Stimulated activated CD4-positive, alpha-beta T cell treated with anti-CD3 and anti-CD28 coated beads, Interleukin-12 subunit alpha, Interleukin-12 subunit beta, amount 100 ng/mL, for 48 hours (primary cell): ENCODE results near the gene KCTD20.
"Not testable (repeated sequence)": the region's sequence is repeated elsewhere in the genome, so short reads cannot be mapped to it uniquely, and the experiment has no call there.

Experiments used
- DNase-seq, 3 donors: peaks; one replicate each; pipeline ENCODE4 v3.0.0-alpha.2; 2020; ENCODE audit warnings: low read depth in 2 of 3, low spot score in 1 of 3

KCTD20 gene

DNA sequence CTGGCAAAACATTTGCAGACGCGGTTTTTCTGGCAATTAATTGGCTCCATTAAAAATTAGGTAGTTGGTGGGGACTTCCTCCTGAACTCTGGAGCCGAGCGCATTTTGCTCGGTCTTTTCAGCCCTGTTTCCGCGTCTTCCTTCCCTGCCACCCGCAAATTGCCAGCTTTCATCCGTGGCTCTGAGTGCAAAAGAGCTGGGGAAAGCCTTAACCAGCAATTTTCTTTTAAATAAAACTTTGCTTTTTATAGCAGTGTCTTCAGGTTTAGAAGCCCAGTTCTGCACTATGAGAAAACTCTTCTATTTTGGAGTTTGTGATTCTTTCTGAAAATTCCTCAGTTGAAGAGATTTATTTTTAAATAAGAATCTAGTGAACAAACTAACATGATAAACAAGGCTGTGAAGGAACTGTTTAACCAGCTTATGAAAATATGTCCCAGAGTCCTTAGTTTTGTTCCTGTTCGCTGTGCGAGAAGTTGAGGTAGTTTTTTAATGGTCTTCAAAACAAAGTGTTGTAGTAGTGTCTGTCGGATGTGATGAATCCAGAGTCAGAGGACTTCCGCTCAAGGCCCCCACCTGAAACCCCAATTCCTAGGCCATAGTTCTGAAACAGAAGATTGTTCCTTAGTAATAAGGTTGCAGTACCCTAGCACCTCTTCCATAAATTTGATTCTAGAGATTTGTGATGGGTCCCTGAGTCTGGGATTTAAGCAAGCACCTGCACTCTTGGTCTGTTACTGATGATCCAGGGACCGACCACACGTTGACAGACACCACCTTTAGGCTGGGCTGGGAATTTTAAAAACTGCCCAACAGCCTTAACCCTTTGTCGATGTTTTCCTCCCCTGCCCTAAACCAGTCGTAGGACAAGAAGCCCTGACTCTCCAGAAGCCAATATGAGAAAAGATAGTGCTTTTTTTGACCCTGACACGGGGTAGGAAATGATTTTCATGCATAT is 950 bp downstream of the KCTD20 start:
- no peak for DNase-seq

DNA sequence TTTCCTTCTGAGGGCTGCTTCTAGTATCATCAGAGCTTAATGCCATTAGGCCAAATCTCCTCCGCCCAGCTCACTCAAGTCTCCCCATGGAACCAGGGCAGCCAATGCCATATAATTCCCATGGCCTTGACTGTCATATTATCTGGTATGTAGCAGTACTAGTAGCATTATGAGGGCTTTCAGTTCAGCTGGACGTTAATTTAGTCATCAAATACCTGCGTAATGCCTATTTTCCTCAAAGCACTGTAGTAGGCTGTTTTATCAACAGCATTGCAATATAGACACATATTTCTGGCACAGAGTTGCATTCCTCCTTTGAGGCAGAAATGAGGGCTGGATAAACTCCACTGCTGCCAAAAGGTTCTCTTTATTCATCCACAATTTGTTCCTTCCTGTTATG is 1.7 kb downstream of the KCTD20 start:
- DNase-seq: no peak

DNA sequence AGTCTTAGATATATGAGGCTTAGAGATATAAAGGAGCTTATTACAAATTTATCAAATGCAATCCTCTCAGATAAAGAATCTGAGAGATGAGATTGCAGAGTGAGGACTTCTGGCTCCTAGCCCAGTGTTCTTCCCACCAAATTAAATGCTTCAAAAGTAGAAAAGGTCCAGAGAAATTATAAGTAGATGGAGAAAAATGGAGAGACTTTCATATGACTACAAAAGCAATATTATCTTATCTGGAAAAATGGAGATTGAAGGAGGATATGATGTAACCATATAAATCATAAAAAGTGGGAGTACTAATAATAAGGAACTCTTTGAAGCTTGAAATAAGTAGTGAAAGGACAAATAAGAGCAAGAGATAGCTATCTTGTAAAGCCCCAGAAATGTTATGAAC is 2.8 kb downstream of the KCTD20 start:
- DNase-seq: no peak

DNA sequence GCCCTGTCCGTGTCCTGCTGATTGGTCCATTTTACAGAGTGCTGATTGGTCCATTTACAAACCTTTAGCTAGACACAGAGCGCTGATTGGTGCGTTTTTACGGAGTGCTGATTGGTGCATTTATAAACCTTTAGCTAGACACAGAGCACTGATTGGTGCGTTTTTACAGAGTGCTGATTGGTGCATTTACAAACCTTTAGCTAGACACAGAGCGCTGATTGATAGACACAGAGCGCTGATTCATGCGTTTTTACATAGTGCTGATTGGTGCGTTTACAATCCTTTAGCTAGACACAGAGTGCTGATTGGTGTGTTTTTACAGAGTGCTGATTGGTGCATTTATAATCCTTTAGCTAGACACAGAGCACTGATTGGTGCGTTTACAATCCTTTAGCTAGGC is 6.4 kb downstream of the KCTD20 start:
- DNase-seq: not testable (repeated sequence)

DNA sequence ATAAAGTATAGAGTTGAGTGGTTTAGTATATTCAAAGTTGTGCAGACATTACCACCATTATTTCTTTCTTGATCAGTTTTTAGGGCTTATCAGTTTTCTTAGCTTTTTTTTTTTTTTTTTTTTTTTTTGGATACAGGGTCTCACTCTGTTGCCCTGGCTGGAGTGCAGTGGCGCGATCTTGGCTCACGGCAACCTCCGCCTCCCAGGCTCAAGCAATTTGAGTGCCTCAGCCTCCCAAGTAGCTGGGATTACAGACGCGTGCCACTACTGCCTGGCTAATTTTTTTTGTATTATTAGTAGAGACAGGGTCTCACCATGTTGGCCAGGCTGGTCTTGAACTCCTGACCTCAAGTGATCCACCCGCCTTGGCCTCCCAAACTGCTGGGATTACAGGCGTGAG is 10.1 kb downstream of the KCTD20 start:
- not testable (repeated sequence) for DNase-seq

DNA sequence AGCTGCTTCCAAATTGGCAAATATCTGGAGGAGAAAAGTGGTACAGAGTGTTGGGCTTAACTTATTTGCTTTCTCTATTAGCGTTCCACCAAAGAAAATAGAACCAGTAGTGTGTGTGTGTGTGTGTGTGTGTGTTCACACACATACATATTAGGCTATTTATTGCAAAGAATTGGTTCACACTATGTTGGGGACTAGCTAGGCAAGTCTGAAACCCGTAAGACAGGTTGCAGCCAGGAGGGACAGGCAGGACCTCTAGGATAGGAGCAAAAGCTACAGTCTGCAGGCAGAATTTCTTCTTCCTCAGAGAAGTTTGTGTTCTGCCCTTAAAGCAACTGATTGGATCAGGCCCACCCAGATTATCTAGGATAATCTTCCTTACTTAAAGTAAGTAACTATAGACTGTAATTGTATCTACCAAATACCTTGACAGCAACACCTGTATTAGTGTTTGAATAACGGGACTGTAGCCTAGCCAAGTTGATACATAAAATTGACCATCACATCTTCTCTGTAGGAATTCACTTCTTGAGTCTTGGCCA is 12.8 kb downstream of the KCTD20 start:
- no peak for DNase-seq

DNA sequence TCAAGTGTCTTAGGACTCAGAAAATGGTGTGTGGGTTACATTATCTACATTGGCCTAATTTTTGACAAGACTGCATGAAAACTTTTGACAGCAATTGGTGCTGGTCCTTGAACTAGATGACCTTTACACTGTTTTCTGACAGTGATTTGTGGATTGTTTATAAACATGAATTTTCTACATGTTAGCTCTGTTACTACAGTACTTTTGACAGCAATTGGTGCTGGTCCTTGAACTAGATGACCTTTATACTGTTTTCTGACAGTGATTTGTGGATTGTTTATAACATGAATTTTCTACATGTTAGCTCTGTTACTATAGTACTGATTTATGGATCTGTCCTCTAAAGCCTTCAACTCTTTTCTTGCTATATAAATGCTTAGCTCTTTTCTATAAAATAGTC is 16.7 kb downstream of the KCTD20 start:
- no peak for DNase-seq

DNA sequence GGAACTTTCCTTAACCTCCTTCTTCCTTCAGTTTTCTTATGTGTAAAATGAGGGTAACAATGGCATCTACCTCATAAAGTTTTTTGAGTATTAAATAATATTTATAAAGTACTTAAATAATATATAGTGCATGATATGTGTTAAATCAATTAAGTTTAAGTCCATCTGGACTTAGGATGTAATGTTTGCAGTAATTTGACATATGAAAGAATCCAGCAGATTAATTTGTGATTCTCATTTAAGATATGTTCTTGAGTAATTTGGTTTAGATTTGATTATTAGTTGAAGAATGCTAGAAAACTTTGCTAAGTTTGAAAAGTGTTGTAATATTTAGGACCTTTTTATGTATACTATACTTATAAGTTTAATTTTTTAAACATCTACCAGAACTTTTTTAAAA is 18.1 kb downstream of the KCTD20 start:
- no peak for DNase-seq

DNA sequence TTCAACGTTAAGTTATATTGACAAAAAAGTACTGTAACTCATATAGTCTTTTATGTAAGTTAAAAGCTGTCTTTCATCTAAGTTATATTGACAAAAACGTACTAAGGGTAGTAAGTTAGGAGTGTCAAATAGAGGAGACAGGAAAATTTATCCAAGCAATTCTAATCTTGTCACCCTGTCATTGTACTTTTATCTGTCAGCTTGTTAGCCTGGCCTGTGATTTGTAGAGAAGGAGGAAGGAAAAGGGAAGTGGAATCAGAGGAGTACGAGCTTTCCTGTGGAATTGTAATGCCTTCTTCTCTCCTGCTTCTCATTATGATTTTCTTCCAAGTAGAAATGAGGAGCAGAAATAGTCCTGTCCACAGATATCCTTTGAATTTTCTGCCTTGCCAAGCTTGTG is 18.8 kb downstream of the KCTD20 start:
- DNase-seq: no peak

DNA sequence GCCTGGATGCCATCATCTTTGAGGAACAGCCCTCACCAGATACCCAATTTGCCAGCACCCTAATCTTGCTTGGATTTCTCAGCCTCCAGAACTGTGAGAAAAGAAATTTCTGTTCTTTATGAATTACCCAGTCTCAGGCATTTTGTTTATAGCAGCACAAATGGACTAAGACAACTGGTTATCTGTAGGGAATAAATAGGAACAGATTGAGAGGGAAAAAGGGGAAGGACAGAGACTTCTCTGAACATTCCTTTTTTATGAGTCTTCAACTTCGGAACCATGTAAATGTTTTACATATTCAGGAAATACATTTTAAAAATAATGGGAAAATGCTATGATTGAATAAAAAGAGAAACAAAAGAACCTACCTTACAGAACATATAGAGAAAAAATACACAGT is 20.9 kb downstream of the KCTD20 start:
- DNase-seq: no peak

DNA sequence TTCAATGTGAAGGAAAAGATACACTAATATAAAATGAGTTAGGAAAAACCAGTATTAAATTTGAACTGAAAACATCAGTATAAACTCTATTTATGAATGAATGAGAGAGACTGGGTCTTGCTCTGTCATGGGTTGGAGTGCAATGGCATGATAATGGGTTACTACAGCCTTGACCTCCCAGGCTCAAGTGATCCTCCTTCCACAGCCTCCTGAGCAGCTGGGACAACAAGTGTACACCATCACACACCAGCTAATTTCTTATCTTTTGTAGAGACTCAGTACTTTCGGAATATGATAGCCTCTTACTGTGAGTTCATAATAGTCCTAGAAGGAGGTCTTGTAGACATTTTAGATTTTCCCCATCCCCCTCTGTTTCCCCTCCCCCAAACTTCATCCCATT is 21.4 kb downstream of the KCTD20 start:
- DNase-seq: no peak

DNA sequence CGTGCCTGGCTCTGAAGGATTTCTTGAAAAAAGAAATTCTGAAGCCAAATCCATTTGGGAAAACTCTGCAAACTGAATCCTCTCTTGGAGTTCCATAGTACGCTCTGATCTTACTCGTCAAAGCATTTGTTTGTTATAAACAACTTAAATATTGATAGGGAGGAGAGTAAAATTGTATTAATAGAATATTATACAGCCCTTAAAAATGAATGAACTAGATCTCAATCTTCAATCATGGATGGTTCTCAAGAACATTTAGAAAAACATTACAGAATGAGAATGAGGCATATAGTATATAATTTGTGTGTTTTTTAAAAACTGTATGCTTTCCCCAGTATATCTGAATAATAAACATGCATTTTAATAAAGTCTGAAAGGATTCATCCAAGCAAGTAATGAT is 24.8 kb downstream of the KCTD20 start:
- DNase-seq: no peak

DNA sequence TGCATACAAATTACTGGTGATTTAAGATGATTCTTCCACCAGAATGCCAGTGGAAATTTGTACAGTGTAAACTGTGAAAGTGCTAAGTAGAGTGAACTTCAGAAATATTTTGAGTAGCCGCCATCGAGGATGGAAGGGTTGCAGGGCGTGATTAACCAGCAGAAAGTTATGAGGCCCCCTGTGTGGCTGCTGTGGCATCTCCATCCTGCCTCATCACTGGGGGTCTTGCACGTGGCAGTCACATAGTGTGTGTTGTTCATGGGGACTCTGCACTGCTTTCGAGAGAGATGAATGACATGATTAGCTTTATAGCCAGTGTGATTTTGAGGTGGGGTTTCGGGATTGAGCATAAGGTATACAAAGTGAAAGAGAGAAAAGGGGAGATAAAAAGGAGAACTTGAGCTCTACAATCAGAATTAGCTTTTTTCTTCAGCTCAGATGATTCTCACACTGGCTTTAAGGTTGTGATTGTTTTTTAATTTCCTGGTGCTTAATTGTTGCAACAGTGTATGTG is 26.4 kb downstream of the KCTD20 start:
- DNase-seq: no peak

DNA sequence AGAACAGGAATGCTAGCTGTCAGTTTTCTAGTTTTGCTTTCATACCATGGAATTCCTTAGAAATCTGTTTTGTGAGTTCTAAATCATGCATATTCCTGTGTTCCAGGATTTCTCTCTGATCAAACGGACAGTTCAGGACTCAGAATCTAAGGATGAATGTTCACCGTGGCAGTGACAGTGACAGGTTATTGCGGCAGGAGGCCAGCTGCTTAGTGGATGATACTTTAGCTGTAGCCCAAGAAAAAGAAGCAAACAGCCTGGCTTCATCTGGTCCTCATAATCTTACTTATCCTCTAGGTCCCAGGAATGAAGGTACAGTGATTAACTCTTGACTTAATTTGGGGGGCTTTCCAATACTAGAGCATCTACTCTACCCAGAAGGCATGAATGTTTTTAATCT is 27.1 kb downstream of the KCTD20 start:
- DNase-seq: no peak

DNA sequence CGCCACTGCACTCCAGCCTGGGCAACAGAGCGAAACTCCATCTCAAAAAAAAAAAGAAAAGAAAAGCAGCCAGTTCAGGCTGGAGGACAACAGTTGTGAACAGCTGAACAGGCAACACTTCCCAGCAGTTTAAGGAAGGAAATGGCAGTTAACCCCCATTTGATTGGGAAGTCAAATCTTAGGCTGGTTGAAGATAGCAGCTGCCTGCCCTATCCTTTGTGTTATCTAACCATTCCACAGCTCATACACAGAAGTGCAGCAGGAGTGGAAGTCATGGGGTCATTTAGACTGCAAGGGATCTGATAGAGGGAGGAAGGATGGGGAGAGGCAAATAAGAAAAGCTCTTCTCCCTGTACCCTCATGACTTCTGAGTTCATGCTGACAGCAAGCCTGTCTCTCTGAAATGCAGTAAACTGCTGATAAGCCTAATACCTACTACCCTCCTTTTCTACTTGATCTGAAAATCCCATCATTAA is 35.3 kb downstream of the KCTD20 start:
- no peak for DNase-seq

DNA sequence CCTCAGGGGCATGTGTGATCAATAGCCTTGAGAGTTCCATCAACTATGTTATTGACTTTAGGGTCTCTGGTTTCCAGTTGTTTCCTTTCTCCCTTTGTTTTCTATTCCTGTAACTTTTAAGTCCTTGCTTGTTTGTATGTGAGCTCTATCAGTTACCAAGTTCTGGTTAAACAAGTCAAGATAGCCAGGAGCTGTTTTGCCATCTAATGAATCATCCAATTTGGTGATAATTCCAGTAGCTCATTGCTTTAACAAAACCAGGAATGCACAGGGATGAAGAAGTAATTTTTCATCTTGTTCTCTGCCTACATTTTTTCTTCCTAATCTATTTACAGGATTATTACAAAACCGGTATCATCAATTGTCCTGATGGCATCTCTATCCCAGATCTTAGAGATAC is 36.5 kb downstream of the KCTD20 start:
- no peak for DNase-seq

DNA sequence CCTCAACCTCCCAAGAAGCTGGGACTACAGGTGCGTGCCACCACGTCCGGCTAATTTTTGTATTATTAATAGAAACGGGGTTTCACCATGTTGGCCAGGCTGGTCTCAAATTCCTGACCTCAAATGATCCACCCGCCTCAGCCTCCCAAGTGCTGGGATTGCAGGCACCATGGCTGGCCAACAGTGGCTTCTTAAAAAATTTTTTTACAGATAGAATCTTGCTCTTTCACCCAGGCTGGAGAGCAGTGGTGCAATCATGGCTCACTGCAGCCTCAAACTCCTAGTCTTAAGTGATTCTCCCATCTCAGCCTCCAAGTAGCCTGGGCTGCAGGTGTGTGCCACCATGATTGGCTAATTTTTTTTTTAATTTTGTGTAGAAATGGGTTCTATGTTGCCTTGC is 40.5 kb downstream of the KCTD20 start:
- not testable (repeated sequence) for DNase-seq

DNA sequence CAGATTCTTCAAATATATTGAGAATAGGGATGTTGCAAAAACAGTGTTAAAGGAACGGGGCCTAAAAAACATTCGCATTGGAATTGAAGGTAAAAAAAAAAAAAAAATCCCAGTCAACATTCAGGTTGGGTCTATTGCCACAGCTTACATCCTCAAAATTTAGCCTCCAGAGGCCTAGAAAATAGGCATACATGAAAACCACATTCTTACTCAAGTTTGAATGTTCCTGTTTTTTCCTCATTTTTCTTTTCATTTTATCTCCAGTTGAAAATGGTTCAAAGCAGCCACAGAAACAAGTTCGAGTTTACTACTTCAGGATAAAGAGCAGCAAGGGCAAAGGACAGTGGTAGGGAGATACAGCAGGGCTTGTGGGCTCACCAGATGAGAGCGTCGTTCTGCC is 41.9 kb downstream of the KCTD20 start:
- no peak for DNase-seq

DNA sequence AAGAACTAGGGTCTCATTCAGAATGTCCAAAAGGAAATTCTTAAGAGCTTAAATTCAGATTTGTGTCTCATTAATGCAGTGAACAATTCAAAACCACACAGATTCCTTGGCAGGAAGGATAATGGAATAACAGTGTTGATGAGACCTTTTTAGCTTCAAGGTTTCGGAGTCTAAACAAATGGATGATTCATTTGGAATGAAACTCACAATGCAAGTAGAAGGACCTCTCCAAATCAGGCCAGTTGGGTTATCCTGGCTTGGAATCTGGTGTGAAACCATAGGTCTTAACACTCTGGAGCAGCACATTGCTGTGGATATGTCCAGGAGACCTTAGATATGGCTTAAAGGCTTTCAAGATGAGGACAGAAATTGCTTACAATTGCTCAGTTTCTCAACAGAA is 44.9 kb downstream of the KCTD20 start:
- no peak for DNase-seq

DNA sequence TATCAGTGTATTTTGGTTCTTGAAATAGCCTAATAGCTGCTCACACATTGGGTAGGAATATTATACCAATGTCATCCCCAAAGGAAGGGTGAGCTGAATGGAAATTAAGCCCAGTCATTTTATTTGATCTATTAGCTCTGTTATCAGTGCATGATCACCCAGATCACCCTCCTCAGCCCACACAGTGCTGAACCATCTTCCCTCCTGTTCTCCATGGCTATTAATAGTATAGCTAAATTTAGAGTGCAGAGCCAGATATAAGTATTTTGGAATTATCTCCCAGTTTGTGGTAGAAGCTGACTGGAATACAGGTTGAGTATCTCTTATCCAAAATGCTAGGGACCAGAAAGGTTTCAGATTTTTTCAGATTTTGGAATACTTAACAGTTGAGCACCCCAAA is 45.4 kb downstream of the KCTD20 start:
- DNase-seq: no peak

DNA sequence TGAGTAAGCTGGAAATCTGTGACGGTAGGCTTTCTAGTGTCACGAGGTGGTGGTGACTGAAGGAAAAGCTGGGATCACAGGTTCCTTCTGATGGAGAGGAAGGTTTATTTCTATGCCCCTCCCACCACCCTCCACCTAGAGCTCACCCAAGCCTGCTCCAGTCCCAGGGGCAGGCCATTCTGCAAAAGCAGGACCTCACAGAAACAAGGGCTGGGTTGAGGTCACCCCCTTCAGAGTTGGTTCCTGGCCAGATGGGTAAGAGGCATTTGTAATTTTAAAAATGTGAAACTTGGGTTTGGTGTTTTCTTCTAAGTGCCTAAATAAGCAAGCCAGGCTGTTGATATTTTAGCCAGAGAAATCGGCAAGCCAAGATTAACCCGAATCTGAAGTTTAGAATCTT is 46.6 kb downstream of the KCTD20 start:
- DNase-seq: no peak

DNA sequence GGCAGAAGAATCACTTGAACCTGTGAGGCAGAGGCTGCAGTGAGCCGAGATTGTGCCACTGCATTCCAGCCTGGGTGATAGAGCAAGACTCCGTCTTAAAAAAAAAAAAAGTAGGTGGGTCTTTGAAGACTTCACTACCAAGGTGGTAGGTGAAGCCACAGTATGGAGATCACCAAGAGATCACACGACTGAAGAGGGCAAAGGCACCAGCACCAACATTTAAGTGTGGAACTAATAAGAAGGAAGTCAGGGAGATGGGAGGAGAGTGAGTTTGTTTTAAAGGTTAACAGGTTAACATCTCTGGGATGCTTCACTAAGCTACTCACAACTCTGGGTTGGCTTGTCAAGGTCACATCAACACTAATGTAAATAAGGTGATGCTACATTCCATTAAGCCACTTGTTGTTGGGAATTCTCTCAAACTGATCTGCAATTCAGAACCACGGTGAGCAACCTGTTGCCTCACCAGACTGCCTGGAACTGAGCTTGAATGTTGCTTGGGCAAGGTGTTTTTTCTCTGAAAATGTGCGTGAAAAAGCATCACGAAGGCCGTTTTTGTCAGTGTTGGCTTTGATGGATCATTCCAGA is 48.7 kb downstream of the KCTD20 start:
- no peak for DNase-seq
